NCI-H446 treated with DMSO at 0.1 percent for 48 hours (cell line): ENCODE measurements around the gene SAMD5.

ENCODE experiments used
- DNase-seq: peaks from one replicate; lab custom pipeline; 2025; lab: John Stamatoyannopoulos, UW

The SAMD5 gene

GRCh38 chr6:147508042-147508865 is at the start of gene SAMD5:
SAMD5 (plus strand) TSS chr6:147508690; CDS start chr6:147508929, 239 bp downstream.
- no peak for DNase-seq

DNA sequence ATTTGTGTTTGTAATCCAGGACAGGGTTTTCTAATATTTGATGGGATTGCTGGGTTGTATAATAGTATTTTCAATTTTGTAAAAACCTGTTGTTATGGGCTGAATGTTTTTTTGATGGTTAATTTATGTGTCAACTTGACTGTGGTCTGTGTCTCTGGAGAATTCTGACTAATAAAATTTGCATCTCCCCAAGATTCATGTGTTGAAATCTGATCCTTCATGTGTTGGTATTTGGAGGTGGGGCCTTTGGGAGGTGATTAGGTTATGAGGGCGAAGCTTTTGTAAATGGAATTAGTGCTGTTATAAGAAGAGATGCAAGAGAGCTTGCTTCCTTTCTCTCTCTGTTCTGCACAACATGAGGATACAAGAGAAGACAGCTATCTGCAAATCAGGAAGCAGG is 48.7 kb upstream of the SAMD5 start:
- no peak for DNase-seq

DNA sequence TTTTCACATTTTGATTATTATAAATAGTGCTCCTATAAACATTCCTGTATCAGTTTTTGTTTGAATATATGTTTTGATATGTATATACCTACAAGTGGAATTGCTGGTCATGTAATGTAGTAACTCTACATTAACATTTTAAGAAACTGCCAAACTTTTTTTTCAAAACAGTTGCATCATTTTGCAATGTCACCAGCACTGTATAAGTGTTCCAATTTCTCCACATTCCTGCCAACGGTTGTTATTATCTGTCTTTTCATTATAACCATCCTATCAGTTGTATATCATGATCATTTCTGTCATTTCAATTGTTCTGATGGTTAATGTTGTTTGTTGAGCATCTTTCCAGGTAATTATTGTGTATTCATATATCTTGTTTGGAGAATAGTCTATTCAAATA is 44.8 kb upstream of the SAMD5 start:
- DNase-seq: no peak

DNA sequence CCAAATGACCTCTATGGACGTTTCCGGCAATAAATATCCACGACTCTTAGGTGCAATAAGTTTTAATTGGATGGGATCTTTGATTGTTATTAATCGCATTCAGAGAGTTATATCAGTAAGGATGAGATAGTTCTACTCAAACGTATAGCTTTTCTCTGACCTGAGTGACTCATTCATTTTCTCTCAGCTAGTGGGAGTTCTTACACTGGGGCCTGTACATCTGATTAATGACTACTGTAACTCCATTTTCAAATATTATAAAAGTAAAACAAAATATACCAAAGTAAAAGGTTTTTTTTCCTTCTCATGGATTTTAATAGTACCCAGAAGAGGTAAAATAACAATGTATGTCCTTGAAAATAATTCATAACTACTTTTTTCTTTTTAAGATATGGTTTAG is 41.1 kb upstream of the SAMD5 start:
- no peak for DNase-seq

DNA sequence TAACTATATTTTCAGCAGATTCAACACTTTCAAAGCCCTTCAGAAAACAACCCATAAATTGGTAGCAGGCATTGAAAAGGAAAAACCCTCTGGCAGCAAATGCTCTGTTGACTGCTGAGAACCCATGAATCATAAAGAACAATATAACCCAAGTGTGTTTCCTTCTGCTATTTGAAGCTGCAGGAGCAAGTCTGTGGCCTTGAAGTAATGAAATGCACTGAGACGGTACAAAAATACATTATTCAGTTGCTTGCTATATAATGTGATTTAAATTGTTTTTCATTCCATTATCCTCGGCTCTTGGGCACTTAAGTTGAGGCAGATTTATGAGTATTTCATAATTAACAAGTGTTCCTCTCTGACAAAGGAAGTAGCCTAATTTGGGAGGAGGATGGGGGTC is 40.6 kb upstream of the SAMD5 start:
- no peak for DNase-seq

DNA sequence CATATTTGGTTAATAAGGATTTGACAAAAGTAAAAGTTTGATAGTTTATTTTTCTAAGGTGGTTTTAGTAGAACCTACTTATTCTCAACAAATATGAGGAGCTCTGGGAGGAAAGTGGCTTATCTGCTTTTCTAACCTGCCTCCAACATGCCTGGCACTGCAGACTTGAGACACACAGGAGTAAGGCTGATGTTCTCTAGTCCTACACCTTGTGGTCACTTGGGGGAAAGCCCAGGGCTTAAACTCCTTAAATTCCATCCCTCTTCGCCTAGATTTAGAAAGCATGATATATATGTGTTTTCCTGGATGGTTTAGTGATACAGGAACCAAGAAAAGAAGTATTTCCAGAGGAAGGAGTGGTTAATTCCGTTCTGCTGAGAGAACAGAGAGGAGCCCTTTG is 39.9 kb upstream of the SAMD5 start:
- no peak for DNase-seq

GRCh38 chr6:147479857-147480256 is 28.6 kb upstream of the SAMD5 start:
- DNase-seq: no peak

DNA sequence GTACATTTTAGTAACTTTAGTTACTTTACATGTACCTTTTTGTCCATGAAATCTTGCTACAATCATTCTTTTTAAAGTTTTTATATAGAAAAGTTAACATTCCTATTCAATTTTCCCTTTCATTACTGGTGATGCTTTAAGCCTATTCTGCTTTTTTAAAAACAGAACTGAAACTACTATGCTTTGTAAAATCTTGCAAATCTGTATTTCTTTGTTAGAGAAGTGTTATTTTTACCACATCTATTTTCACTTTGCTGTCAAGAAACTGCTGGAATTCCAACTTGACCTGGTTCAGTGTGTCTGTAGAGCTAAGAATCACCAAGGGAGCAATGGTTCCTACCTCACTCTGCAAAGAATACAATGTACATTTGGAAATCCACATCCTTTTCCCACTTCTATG is 21.8 kb upstream of the SAMD5 start:
- DNase-seq: no peak

DNA sequence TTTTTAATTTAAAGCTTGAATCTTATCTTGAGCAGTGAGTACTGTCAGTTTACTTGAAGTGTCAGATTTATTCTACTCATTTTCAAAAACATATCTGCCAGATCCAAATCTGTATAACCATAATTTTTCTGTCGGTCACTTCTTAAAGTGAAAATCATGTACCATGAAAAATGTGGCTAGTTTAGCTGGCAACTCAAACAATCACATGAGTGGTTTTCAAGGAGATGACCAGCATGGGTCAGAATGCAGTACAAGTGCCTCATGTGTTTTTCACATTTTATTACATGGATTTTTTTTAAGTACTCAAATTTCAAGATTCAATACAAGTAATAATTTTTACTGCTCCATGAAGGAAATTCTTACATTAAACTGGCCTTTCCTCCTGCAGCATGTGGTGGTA is 11.0 kb upstream of the SAMD5 start:
- no peak for DNase-seq

- no peak for DNase-seq
These were observed 4.9 kb upstream of the SAMD5 start for GRCh38 chr6:147503587-147503986.

- no peak for DNase-seq
These were observed 3.6 kb upstream of the SAMD5 start for GRCh38 chr6:147504848-147505247.

DNA sequence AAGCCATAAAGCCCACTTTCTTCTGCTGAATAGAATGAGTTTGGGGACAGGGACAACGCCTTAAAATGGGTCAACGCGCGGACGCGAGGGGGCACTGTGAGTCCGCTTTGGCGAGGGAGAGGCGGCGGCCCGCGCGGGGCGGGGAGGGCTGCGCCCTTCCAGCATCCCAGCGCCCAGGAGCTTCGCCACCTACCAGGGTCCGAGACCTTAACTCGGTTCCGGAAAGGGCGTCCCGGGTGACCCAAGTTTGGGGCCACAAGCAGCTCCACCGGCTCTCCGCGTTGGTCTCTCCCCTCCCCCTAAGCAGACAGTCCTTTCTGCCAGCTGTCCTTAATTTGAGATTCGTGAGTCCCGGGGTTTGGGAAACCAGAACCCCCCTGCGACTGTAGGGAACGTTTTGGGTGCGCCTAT is 1.8 kb upstream of the SAMD5 start:
- no peak for DNase-seq

GRCh38 chr6:147507162-147508041 is 1.1 kb upstream of the SAMD5 start:
- DNase-seq: no peak

DNA sequence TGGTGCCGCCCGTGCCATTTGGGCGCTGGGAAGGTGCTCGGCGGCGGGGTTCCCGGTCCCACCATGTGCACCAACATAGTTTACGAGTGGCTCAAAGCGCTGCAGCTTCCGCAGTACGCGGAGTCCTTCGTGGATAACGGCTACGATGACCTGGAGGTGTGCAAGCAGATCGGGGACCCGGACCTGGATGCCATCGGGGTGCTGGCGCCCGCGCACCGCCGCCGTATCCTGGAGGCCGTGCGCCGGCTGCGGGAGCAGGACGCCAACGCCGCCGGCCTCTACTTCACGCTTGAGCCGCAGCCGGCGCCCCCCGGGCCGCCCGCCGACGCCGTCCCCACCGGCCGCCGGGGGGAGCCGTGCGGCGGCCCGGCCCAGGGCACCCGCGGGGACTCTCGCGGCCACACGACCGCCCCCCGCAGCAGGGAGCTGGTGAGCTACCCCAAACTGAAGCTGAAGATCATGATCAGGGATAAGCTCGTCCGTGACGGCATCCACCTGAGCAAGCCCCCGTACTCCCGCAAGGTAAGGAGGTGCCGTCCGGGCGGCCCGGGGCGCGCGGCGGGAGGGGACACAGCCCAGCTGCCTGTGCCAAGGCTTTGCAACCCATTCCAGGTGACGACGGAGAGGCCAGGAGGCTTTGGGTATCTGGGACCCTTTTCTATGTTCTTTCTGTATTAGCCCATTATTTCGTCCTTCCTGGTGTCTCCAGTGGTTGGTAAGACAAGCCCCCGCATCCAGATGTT is 547 bp downstream of the SAMD5 start:
- no peak for DNase-seq

DNA sequence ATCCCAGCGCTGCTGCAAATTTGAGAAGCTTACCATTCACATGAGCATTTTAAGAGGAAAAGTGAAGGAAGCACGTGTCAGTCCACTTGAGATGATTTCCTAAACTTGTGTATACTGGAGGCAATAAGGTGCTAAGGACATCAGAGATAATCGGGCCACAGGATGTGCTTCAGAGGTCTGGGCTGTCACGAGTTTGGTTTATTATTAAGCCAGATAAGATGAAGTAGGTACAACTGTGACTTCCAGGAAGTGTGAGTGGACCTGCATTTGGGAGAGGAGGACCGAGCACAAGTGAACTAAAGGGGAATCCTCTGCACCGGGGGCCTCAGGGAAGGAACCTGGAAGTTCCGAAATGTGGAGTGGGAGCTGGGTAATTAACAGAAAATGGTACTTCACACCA is 1.4 kb downstream of the SAMD5 start:
- DNase-seq: no peak

- DNase-seq: no peak
These were observed 2.6 kb downstream of the SAMD5 start for GRCh38 chr6:147510929-147511590.

- DNase-seq: no peak
These were observed 6.3 kb downstream of the SAMD5 start for GRCh38 chr6:147514831-147515230.

DNA sequence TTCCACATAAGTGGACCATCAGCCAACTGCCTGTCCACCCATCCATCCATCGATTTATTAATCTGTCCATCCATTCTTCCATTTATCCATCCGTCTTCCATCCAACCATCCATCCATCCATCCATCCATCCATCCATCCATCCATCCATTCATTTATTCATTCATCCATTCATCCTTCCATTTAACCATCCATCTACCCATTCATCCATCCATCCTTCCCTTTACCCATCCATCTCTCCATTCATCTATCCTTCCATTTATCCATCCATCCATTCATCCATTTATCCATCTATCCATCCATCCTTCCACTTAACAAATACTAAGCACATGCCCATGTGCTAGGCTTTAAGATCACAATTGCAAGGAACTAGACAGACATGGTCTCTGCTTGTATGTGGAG is 6.8 kb downstream of the SAMD5 start:
- no peak for DNase-seq

GRCh38 chr6:147522597-147522996 is 14.1 kb downstream of the SAMD5 start:
- DNase-seq: no peak

- DNase-seq: no peak
These were observed 17.2 kb downstream of the SAMD5 start for GRCh38 chr6:147525519-147526209.

DNA sequence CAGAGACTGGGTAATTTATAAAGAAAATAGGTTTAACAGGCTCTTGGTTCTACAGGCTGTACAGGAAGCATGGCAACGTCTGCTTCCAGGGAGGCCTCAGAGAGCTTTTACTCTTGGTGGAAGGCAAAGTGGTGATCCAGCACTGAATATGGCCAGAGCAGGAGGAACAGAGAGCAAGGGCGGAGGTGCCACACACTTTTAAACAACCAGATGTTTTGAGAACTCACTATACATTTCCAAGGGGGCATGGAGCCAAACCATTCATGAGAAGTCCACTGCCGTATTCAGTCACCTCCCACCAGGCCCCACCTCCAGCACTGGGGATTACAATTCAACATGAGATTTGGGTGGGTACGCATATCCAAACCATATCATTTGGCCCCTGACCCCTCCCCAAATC is 18.7 kb downstream of the SAMD5 start:
- DNase-seq: no peak
